Measurements from ENCODE around the gene PPP2R2B.

The PPP2R2B gene

DNA sequence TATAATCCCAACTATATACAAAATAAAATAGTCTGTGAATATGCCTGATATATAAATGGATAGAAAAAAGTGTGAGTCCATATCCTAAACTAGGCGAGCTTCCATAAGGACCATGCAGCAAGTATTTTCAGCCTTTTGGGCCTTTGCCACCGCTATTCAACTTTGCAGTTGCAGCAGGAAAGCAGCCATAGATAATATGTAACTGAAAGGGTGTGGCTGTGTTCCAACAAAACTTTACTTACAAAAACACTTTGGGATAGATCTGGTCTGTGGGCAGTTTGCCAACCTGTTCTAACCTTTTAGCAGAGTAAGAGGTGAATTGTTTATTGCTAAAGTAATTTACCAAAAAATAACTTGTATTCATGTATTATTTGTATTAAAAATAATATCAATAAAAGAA, 234.8 kb downstream of the PPP2R2B start:
- H3K4me3 ChIP-seq (ENCODE audit: low read depth, low read length), result no peak overlapping the region
- TF ChIP-seq, protein P1, sequence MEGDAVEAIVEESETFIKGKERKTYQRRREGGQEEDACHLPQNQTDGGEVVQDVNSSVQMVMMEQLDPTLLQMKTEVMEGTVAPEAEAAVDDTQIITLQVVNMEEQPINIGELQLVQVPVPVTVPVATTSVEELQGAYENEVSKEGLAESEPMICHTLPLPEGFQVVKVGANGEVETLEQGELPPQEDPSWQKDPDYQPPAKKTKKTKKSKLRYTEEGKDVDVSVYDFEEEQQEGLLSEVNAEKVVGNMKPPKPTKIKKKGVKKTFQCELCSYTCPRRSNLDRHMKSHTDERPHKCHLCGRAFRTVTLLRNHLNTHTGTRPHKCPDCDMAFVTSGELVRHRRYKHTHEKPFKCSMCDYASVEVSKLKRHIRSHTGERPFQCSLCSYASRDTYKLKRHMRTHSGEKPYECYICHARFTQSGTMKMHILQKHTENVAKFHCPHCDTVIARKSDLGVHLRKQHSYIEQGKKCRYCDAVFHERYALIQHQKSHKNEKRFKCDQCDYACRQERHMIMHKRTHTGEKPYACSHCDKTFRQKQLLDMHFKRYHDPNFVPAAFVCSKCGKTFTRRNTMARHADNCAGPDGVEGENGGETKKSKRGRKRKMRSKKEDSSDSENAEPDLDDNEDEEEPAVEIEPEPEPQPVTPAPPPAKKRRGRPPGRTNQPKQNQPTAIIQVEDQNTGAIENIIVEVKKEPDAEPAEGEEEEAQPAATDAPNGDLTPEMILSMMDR (IDR thresholded peaks at IDR 0.05; ENCODE audit: borderline replicate concordance, insufficient read depth, low read depth, low read length), result no peak

DNA sequence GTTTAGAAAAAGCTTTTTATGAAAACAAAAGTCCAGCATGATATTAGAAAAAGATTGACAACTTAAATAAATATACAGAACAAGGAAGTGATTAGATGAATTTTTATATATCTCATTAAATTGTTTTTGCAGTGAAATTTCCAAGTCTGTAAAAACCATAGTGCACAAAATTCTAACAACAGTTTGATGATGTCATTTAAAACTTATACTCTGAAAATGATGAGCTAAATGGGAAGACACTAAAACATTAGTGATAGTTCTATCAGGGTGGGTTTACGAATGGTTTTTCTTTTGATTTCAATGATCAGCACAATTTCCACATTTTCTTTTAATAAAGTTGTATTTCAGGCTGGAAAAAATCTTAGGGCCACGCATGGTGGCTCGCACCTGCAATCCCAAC, 236.1 kb downstream of the PPP2R2B start:
- TF ChIP-seq, protein P1 (IDR thresholded peaks at IDR 0.05; ENCODE audit: borderline replicate concordance, insufficient read depth, low read depth, low read length), result no peak
- no peak overlapping the region for H3K4me3 ChIP-seq (ENCODE audit: low read depth, low read length)

GRCh38 chr5:146641941-146642340, 236.6 kb downstream of the PPP2R2B start:
- TF ChIP-seq, protein P1 (IDR thresholded peaks at IDR 0.05; ENCODE audit: borderline replicate concordance, insufficient read depth, low read depth, low read length), result no peak
- no peak overlapping the region for H3K4me3 ChIP-seq (ENCODE audit: low read depth, low read length)

DNA sequence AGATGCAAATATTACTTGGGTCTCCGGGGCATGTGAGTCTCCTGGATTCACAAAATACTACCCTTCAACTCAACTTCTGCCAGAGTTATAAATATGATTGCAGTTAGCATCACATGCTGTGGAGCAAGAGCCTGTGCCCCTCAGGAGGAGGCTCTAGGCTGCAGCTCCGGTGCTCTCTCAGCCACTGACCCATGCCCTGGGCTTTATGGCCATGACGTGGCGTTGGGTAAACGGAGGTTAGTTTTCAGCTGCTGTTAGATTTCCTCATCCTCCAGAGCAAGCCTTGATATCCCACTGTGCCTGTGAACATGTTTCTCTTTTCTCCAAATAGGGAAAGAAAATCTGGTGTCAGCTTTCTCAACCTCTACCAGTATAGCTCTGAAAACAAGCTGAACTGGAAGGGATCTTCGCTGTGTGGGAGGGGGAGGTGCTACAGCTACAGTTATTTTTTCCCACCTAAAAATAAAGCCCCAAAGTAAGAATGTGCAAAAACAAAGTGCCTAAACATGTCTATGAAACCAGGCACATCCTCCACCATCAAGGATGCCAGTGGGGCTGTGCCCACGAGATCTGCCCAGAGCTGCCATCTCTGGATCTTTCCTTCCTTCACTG, 238.2 kb downstream of the PPP2R2B start:
- TF ChIP-seq, protein P1 (IDR thresholded peaks at IDR 0.05; ENCODE audit: borderline replicate concordance, insufficient read depth, low read depth, low read length), result no peak
- H3K4me3 ChIP-seq (ENCODE audit: low read depth, low read length), result no peak overlapping the region

DNA sequence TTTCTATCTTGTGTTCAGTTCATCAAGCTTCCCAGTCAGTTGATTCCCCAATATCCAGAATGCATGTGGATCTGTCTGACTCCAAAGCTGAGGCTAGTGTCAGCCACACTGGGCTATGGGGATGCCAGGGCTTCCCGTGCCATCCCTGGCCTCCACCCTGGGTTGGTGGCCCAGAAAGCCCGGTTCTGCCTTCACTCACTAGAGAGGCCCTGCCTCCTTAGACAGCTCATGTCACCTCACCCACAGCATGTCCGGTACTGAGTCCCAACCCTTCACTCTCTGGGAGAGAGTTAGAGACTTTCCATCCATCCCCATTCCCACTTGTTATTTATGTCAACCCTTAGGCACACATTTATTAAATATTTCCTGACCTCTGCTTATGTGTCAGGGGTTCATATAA, 243.1 kb downstream of the PPP2R2B start:
- TF ChIP-seq, protein P1 (IDR thresholded peaks at IDR 0.05; ENCODE audit: borderline replicate concordance, insufficient read depth, low read depth, low read length), result no peak
- H3K4me3 ChIP-seq (ENCODE audit: low read depth, low read length), result no peak overlapping the region

GRCh38 chr5:146633323-146633764, 245.2 kb downstream of the PPP2R2B start:
- TF ChIP-seq, protein P1 (IDR thresholded peaks at IDR 0.05; ENCODE audit: borderline replicate concordance, insufficient read depth, low read depth, low read length), result no peak
- H3K4me3 ChIP-seq (ENCODE audit: low read depth, low read length), result no peak overlapping the region

- TF ChIP-seq, protein P1 (IDR thresholded peaks at IDR 0.05; ENCODE audit: borderline replicate concordance, insufficient read depth, low read depth, low read length), result no peak
- no peak overlapping the region for H3K4me3 ChIP-seq (ENCODE audit: low read depth, low read length)
Observed at GRCh38 chr5:146632620-146633322, 245.8 kb downstream of the PPP2R2B start.
